SK-N-SH treated with all-trans-retinoic acid at 6 μM for 48 hours (cell line): ENCODE data around the gene PSD2.

ENCODE experiments used
- BACH2 ChIP-seq: fragments of 250-450 bp; sonication (Bioruptor Pico); IDR thresholded peaks from 2 replicates; pipeline ENCODE4 v1.9.0; 2021; ENCODE audit warnings: mild to moderate bottlenecking, borderline replicate concordance
- GLIS3 ChIP-seq: fragments of 250-450 bp; sonication (Bioruptor Pico); IDR thresholded peaks from 2 replicates; pipeline ENCODE4 v1.5.0; 2020; ENCODE audit warnings: mild to moderate bottlenecking, moderate library complexity
- ISL1 ChIP-seq: fragments of 250-450 bp; sonication (Bioruptor Pico); IDR thresholded peaks from 2 replicates; pipeline ENCODE4 v2.1.2; 2022; ENCODE audit warnings: mild to moderate bottlenecking, moderate library complexity
- OSR1 ChIP-seq: fragments of 250-450 bp; sonication (Bioruptor Pico); IDR thresholded peaks from 2 replicates; pipeline ENCODE4 v1.8.0; 2022; ENCODE audit warnings: moderate library complexity, mild to moderate bottlenecking, inconsistent platforms
- PPARA ChIP-seq: fragments of 250-450 bp; sonication (Bioruptor Pico); IDR thresholded peaks from 2 replicates; pipeline ENCODE4 v1.5.0; 2020; ENCODE audit warnings: mild to moderate bottlenecking, borderline replicate concordance
- TCF4 ChIP-seq: fragments of 250-450 bp; sonication (Bioruptor Pico); IDR thresholded peaks from 2 replicates; pipeline ENCODE4 v1.8.0; 2021; ENCODE audit warnings: mild to moderate bottlenecking, moderate library complexity, borderline replicate concordance
- ZFP3 ChIP-seq: fragments of 250-450 bp; sonication (Bioruptor Pico); IDR thresholded peaks from 2 replicates; pipeline ENCODE4 v1.5.0; 2020; ENCODE audit warnings: mild to moderate bottlenecking, moderate library complexity
- ZFP30 ChIP-seq: fragments of 450-650 bp; formaldehyde crosslinking; IDR thresholded peaks from 2 replicates; pipeline ENCODE4 v1.5.0; 2022; ENCODE audit warnings: mild to moderate bottlenecking, moderate library complexity
- ZNF8 ChIP-seq: fragments of 450-650 bp; formaldehyde crosslinking; IDR thresholded peaks from 2 replicates; pipeline ENCODE4 v1.5.0; 2020; ENCODE audit warnings: mild to moderate bottlenecking, moderate library complexity
- TF ChIP-seq, protein P1 (sequence below): fragments of 250-450 bp; sonication (Bioruptor Pico); IDR thresholded peaks from 2 replicates; pipeline ENCODE4 v1.8.0; 2020; ENCODE audit warnings: mild to moderate bottlenecking, moderate library complexity, borderline replicate concordance
- TF ChIP-seq, protein P2 (sequence below): fragments of 250-450 bp; sonication (Bioruptor Pico); IDR thresholded peaks from 2 replicates; pipeline ENCODE4 v1.8.0; 2021; ENCODE audit warnings: low read depth, mild to moderate bottlenecking, moderate library complexity, borderline replicate concordance

- TF ChIP-seq, protein P1, sequence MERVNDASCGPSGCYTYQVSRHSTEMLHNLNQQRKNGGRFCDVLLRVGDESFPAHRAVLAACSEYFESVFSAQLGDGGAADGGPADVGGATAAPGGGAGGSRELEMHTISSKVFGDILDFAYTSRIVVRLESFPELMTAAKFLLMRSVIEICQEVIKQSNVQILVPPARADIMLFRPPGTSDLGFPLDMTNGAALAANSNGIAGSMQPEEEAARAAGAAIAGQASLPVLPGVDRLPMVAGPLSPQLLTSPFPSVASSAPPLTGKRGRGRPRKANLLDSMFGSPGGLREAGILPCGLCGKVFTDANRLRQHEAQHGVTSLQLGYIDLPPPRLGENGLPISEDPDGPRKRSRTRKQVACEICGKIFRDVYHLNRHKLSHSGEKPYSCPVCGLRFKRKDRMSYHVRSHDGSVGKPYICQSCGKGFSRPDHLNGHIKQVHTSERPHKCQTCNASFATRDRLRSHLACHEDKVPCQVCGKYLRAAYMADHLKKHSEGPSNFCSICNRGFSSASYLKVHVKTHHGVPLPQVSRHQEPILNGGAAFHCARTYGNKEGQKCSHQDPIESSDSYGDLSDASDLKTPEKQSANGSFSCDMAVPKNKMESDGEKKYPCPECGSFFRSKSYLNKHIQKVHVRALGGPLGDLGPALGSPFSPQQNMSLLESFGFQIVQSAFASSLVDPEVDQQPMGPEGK (CRISPR knock-in tag): no peak
- TF ChIP-seq OSR1 (CRISPR knock-in tag): no peak
- TF ChIP-seq TCF4 (CRISPR knock-in tag): no peak
- TF ChIP-seq ZFP30 (CRISPR knock-in tag): no peak
- TF ChIP-seq, protein P2, sequence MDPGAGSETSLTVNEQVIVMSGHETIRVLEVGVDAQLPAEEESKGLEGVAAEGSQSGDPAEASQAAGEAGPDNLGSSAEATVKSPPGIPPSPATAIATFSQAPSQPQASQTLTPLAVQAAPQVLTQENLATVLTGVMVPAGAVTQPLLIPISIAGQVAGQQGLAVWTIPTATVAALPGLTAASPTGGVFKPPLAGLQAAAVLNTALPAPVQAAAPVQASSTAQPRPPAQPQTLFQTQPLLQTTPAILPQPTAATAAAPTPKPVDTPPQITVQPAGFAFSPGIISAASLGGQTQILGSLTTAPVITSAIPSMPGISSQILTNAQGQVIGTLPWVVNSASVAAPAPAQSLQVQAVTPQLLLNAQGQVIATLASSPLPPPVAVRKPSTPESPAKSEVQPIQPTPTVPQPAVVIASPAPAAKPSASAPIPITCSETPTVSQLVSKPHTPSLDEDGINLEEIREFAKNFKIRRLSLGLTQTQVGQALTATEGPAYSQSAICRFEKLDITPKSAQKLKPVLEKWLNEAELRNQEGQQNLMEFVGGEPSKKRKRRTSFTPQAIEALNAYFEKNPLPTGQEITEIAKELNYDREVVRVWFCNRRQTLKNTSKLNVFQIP (CRISPR knock-in tag): no peak
- no peak for TF ChIP-seq ZNF8 (CRISPR knock-in tag)
- no peak for TF ChIP-seq GLIS3 (CRISPR knock-in tag)
- peak; percentile 75 for TF ChIP-seq ZFP3 (CRISPR knock-in tag)
- TF ChIP-seq BACH2: no peak
- no peak for TF ChIP-seq PPARA (CRISPR knock-in tag)
- TF ChIP-seq ISL1 (CRISPR knock-in tag): no peak
These were observed 1.4 kb upstream of the PSD2 start for GRCh38 chr5:139794067-139794846.
